ENCODE data around the gene SSTR1. TPM values are rescaled to one million over a fixed set of nuclear protein-coding genes. Genes with fewer than 3 reads are reported as not detected.

Gene SSTR1
- total RNA-seq = not detected in 2 replicates

DNA sequence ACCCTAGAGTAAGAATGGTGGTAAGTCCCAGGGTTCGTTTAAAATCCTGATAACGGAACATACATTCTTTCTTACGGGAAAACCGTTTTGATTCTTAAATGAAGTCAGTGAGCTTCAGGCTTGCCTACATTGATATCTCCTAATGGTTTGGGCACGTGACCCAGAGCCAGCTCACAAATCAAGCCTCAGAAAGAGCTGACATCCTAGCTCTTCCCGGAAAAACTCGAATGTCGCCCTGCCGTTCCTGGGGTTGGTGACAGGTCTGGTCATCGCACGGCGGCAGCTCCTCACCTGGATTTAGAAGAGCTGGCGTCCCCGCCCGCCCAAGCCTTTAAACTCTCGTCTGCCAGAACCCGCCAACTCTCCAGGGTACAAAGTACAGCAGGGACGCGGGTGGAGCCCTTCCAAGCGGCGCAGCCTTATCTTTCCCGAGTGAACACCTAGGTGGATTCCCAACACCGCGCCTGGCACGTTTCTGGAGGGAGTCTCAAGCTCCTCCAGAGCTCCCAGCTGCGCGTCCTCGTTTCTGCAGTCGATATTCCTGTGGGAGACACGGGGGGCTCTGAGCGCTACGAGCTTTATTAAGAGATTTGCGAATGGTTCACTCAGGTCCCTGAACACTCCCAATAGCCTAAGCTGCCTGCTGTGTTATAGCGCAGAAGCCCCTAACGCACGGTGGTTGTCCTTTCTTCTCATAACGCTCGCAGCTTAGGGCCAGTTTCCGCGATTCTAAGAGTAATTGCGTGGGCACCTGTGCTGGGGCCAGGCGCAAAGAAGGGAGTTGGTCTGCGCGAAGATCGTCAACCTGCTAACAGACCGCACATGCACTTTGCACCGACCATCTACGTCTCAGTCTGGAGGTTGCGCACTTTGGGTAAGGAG, at the start of gene SSTR1:
SSTR1 (plus strand) TSS at position 169 of the 882 bp plus-strand sequence. CDS start 1,486 bp downstream, outside the sequence.

DNA sequence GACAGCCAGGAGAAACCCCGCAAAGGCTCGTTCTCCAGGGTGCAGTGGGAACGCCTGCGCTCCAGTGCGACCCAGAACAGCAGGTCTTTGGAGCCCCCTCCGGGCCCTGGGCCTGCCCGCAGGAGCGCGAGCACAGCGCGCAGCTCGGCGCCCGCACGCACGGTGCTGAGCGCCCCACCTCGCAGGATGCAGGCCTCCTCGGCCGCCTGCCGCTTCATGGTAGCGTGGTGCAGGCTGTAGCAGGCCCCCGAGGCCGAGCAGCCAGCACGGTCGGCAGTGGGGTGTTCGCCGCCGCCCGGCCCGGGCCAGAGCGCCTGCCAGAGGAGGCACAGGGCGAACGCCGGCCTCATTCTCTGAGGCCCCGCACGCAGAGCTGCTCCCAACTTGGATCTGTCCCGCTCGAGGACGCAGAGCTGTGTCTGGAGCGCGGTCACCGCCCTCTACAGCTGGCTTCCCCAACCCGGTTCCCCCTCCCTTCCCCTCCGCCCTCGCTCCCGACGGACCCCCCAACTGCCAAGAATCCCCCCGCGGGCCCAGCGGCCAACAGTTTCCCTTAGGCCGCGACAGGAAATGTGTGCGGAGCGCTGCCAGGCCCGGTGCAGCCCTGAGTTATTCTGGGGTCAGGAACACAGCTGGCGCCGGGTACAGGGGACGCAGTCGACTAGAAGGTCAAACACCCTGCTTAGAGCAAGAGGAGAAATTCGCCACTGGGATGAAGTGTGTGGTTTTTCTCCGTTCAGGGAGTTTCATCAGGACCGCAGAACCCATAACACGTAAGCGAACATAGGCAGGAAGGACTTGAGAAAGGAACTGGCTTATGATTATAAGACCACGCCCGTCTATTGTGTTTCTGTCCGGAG, 48.2 kb downstream of the SSTR1 start, which contains the start of gene CLEC14A:
CLEC14A (minus strand) TSS at position 421 of the 860 bp plus-strand sequence; CDS start at position 350, 71 bp downstream.

Other genes starting within 250 kb of the SSTR1 start
- not detected in 2 replicates for gene CLEC14A, start 48.2 kb downstream of the SSTR1 start, total RNA-seq

Measured in nasal cavity respiratory epithelium epithelial cell of viscerocranial mucosa (primary cell).